Spleen (tissue), 7 donors: Measurements from ENCODE around the gene TTC28.

Experiments used
- CTCF ChIP-seq, 11 experiments: fragments of 200-600 bp in 7 of 11; fragments of 450-650 bp in 4 of 11; sonication (generic) in 4 of 11; IDR thresholded peaks in 8 of 11; conservative IDR thresholded peaks in 3 of 11; 1 replicate in 7 of 11; 2 replicates in 4 of 11; pipeline versions ENCODE4 v1.4.0 to v1.8.0; 2016 to 2021; ENCODE audit warnings: antibody characterized with exemption in 11 of 11, inconsistent platforms in 4 of 11, mild to moderate bottlenecking in 1 of 11
- POLR2AphosphoS5 ChIP-seq, 3 donors: sonication (generic); formaldehyde crosslinking; IDR thresholded peaks; one replicate each; pipeline ENCODE4 v1.5.1; 2017; ENCODE audit warnings: antibody characterized with exemption in 3 of 3
- donor health status: DM: no; HTN: no; CAD: no; lungs with moderate emphysema.
- donor health status: DM: no; HTN: no; CAD: no.
- donor health status: DM: no; HTN: no; CAD: no.

GRCh38 chr22:28538922-28539321, 140.7 kb downstream of the TTC28 start:
- TF ChIP-seq POLR2AphosphoS5 (IDR thresholded peaks at IDR 0.05) (no peak), CTCF (IDR thresholded peaks at IDR 0.05 in 8 of 11, conservative IDR thresholded peaks at IDR 0.05 in 3 of 11) (no peak)
